ENCODE data around the gene ING3.

ING3 gene

DNA sequence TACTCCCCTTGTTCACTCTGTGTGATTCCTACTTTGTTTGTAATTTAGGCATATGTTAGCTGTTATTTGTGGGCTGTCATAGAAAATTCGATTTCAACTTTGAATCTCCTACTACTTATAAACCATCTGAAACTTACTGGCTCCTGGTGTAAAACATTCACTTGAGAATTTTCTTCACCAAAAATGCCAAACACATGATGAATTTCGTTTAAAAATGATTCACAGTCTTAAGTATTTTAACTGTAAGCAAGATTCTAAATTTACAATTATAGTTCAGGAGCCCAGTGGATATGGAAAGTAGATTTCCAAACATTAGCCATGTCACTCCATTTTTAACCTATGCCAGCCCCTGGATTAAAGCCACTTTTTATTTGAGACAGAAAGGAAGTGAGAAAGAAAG is 41.0 kb downstream of the ING3 start:
- H3K27me3 ChIP-seq (ENCODE audit: control insufficient read depth, insufficient read depth, low read length): peaks cover 23% of the 10 kb centered on the region
- no peak overlapping the region for H3K9ac ChIP-seq (ENCODE audit: low read depth, low read length)
- no peak overlapping the region for H3K4me3 ChIP-seq (ENCODE audit: low read depth, low read length)
- no peaks in the 10 kb centered on the region for H3K9me3 ChIP-seq (ENCODE audit: control insufficient read depth, insufficient read depth, low read length)
- H3K36me3 ChIP-seq (ENCODE audit: control insufficient read depth, insufficient read depth, low read length): no peaks in the 10 kb centered on the region
- peaks cover 10% of the 10 kb centered on the region for H3K4me1 ChIP-seq (ENCODE audit: control insufficient read depth, insufficient read depth, low read length)

DNA sequence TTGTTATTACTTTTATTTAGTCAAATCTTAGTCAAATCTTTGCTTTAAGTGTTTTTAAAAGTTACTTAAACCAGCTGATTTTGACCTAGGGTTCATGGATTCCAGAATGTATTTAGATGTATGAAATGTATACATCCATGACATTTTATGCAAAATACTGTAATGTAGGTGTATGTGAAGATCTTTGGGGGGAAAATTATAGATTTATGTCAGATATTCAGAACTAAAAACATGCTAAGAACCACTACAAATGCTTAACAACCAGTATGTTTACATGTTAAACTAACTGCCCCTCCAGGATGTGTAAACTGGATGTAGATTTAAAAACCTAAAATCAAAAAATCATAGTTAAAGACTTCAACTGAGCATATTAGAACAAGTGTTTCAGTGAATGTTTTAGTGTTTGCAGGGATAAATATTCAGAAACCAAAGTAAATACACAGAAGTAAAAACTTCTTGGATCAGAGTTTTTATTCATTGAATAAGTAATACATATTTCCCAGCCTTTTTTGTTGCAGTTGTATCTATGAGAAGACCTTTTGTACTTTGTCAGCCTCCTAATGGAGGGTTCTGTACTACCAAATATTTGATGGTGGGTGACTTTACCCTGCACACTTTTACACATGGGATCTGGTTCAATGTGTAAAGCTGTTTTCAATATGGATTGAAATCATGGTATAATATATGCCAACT is 41.8 kb downstream of the ING3 start:
- Histone ChIP-seq H3K9me3 (ENCODE audit: control insufficient read depth, insufficient read depth, low read length) (no peaks in the 10 kb centered on the region), H3K9ac (ENCODE audit: low read depth, low read length) (no peak overlapping the region), H3K36me3 (ENCODE audit: control insufficient read depth, insufficient read depth, low read length) (no peaks in the 10 kb centered on the region), H3K27me3 (ENCODE audit: control insufficient read depth, insufficient read depth, low read length) (peaks cover 23% of the 10 kb centered on the region), H3K4me1 (ENCODE audit: control insufficient read depth, insufficient read depth, low read length) (peaks cover 10% of the 10 kb centered on the region), H3K4me3 (ENCODE audit: low read depth, low read length) (no peak overlapping the region)

DNA sequence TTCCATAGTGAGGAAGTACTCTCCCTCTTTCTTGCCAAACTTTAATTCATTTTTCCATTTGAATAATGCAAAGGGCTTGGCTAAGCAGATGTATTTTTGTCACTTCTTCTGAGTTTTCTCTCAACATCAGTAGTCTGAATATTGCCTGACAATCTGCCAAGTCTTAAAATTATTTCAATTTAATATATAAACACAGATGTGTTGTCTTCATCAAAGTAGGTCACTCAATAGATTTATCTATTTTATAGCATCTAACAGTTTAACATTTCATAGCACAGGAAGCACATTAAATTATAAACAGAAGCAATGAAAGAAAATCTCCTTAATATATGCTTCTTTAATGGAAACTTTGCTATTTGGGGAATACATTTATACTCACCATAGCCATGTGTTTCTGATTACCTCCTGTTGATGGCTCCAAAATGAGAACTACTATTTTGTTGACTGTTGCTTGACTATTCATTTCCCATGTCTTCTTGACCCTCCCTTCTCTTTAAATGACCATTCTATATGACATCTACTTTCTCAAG is 42.5 kb downstream of the ING3 start:
- Histone ChIP-seq H3K36me3 (ENCODE audit: control insufficient read depth, insufficient read depth, low read length) (no peaks in the 10 kb centered on the region), H3K4me3 (ENCODE audit: low read depth, low read length) (no peak overlapping the region), H3K9me3 (ENCODE audit: control insufficient read depth, insufficient read depth, low read length) (no peaks in the 10 kb centered on the region)

GRCh38 chr7:120993553-120994191 is 43.1 kb downstream of the ING3 start:
- no peak overlapping the region for H3K4me3 ChIP-seq (ENCODE audit: low read depth, low read length)

More for the DNA sequence above, 42.5 kb downstream of the ING3 start:
- Histone ChIP-seq H3K9ac (ENCODE audit: low read depth, low read length) (no peak overlapping the region), H3K27me3 (ENCODE audit: control insufficient read depth, insufficient read depth, low read length) (peaks cover 19% of the 10 kb centered on the region), H3K4me1 (ENCODE audit: control insufficient read depth, insufficient read depth, low read length) (peaks cover 7% of the 10 kb centered on the region)

DNA sequence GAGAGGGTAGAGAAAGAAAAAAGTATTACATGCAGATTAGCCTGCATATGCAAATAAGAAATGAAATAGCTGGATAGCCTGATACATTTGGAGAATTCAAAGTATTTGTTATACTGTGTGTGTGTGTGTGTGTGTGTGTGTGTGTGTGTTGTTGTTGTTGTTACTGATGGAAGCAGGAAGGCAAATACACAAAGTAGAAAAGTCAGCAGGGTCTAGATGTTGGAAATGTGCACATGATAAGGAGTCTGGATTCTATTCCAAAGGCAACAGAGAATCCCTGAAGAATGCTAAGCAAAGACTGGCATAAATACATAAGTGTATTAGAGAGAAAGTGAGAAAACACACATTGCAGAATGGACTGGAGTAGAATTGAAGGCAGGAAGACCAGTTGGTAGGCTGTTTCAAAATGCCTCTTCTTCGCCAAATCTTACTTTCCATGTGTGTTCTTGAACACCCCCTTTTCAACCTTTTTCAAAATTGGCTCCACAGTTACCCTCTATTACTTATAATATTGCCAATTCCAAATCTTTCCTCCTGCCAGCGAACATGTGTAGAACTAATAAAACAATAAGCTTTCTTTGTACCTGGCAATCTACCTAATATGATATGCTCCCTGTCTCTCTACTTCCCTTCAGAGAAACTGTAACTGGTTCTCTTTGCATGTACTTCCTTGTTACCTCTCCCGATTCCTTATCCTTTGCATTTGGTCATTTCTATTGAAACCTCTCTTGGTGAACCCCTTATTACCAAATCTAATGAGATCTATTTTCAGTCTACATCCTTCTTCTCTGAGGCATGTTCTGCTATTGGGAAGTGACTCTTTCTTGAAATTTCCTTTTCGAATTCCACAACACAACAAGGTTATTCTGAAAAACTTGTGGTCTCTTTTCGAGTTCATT is 44.2 kb downstream of the ING3 start:
- no peak overlapping the region for H3K4me3 ChIP-seq (ENCODE audit: low read depth, low read length)
- no peaks in the 10 kb centered on the region for H3K9me3 ChIP-seq (ENCODE audit: control insufficient read depth, insufficient read depth, low read length)
- H3K36me3 ChIP-seq (ENCODE audit: control insufficient read depth, insufficient read depth, low read length): no peaks in the 10 kb centered on the region
- H3K27me3 ChIP-seq (ENCODE audit: control insufficient read depth, insufficient read depth, low read length): peaks cover 3% of the 10 kb centered on the region
- no peaks in the 10 kb centered on the region for H3K4me1 ChIP-seq (ENCODE audit: control insufficient read depth, insufficient read depth, low read length)
- H3K9ac ChIP-seq (ENCODE audit: low read depth, low read length): no peak overlapping the region

More at GRCh38 chr7:120993553-120994191, 43.1 kb downstream of the ING3 start:
- Histone ChIP-seq H3K36me3 (ENCODE audit: control insufficient read depth, insufficient read depth, low read length) (no peaks in the 10 kb centered on the region), H3K9me3 (ENCODE audit: control insufficient read depth, insufficient read depth, low read length) (no peaks in the 10 kb centered on the region), H3K9ac (ENCODE audit: low read depth, low read length) (no peak overlapping the region), H3K4me1 (ENCODE audit: control insufficient read depth, insufficient read depth, low read length) (peaks cover 4% of the 10 kb centered on the region), H3K27me3 (ENCODE audit: control insufficient read depth, insufficient read depth, low read length) (peaks cover 13% of the 10 kb centered on the region)

- Histone ChIP-seq H3K9ac (ENCODE audit: low read depth, low read length) (no peak overlapping the region), H3K9me3 (ENCODE audit: control insufficient read depth, insufficient read depth, low read length) (no peaks in the 10 kb centered on the region), H3K4me3 (ENCODE audit: low read depth, low read length) (no peak overlapping the region), H3K36me3 (ENCODE audit: control insufficient read depth, insufficient read depth, low read length) (no peaks in the 10 kb centered on the region), H3K4me1 (ENCODE audit: control insufficient read depth, insufficient read depth, low read length) (no peaks in the 10 kb centered on the region), H3K27me3 (ENCODE audit: control insufficient read depth, insufficient read depth, low read length) (no peaks in the 10 kb centered on the region)
These were observed 45.1 kb downstream of the ING3 start for GRCh38 chr7:120995654-120996053.

DNA sequence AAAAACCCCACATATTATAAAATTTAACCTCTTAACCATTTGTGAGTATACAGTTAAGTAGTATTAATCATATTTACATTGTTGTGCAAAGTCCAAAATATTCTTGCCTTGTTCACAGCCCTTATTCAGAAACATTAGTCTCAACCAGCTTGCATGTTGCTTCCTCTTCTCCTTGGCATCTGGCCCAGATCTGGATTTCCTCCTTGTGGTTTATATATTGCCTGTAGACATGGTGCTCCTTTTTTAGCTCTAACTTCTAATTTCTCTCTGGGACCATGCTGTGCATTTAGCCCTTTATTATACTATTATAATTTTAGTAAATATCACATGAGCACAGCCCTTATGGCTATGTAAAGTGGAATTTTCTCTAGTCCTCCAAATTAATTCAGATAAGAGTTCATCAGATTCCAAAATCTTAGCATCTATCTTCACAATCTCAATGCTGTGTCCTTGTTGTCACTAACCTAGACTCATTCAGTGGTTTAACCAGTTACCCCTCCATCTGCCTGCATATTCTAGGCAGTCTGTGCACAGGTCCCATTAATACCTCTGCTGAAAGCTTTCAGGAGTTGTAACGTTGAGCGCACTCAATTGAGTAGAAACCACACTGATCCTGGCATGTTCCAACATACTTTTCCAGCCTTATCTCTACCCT is 45.9 kb downstream of the ING3 start:
- no peaks in the 10 kb centered on the region for H3K27me3 ChIP-seq (ENCODE audit: control insufficient read depth, insufficient read depth, low read length)
- H3K4me1 ChIP-seq (ENCODE audit: control insufficient read depth, insufficient read depth, low read length): no peaks in the 10 kb centered on the region
- H3K36me3 ChIP-seq (ENCODE audit: control insufficient read depth, insufficient read depth, low read length): no peaks in the 10 kb centered on the region
- no peaks in the 10 kb centered on the region for H3K9me3 ChIP-seq (ENCODE audit: control insufficient read depth, insufficient read depth, low read length)
- H3K4me3 ChIP-seq (ENCODE audit: low read depth, low read length): no peak overlapping the region
- no peak overlapping the region for H3K9ac ChIP-seq (ENCODE audit: low read depth, low read length)

- no peaks in the 10 kb centered on the region for H3K9me3 ChIP-seq (ENCODE audit: control insufficient read depth, insufficient read depth, low read length)
- H3K27me3 ChIP-seq (ENCODE audit: control insufficient read depth, insufficient read depth, low read length): no peaks in the 10 kb centered on the region
- H3K4me1 ChIP-seq (ENCODE audit: control insufficient read depth, insufficient read depth, low read length): no peaks in the 10 kb centered on the region
- no peak overlapping the region for H3K4me3 ChIP-seq (ENCODE audit: low read depth, low read length)
- H3K9ac ChIP-seq (ENCODE audit: low read depth, low read length): no peak overlapping the region
- no peaks in the 10 kb centered on the region for H3K36me3 ChIP-seq (ENCODE audit: control insufficient read depth, insufficient read depth, low read length)
These were observed 46.4 kb downstream of the ING3 start for GRCh38 chr7:120996988-120997345.

DNA sequence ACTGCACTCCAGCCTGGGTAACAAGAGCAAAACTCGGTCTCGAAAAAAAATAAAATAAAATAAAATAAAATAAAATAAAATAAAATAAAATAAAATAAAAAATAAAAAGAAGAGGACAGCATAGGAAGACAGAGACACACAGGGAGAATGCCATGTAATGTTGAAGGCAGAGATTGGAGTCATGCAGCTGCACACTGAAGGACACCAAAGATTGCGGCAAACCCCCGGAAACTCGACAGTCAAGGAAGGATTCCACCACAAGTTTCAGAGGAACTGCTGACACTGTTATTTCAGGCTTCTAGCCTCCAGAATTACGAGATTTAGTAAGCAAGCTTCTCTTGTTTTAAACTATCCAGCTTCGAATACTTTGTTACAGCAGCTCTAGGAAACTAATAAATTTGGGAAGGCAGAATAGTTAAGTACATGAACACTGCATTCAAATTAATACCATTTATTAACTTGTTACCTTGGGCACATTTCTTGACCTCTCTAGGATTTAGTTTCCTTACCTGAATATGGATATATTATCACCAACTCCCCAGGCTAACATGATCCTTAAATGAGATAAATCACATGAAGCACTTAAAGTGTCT is 47.4 kb downstream of the ING3 start:
- Histone ChIP-seq H3K4me3 (ENCODE audit: low read depth, low read length) (no peak overlapping the region), H3K9me3 (ENCODE audit: control insufficient read depth, insufficient read depth, low read length) (no peaks in the 10 kb centered on the region), H3K4me1 (ENCODE audit: control insufficient read depth, insufficient read depth, low read length) (no peaks in the 10 kb centered on the region), H3K9ac (ENCODE audit: low read depth, low read length) (no peak overlapping the region), H3K27me3 (ENCODE audit: control insufficient read depth, insufficient read depth, low read length) (no peaks in the 10 kb centered on the region), H3K36me3 (ENCODE audit: control insufficient read depth, insufficient read depth, low read length) (no peaks in the 10 kb centered on the region)

DNA sequence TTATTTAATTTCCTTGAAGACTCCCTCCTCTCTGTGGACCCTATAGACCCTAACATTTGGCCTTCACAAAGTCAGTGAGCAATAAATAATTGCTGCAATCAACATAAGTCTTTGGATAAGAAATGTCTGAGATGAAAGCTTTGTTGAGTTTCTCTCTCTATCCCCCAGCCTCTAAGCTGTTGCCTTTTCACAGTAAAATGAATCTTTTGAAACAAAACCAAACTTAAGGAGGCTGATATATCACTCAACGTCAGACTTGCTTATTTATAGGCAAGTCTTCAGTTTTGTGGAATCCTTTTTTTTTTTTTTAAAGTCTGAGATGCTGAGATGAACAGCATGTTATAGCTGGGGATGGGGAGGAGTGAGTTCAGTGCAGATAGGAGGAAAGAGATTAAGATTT is 47.9 kb downstream of the ING3 start:
- H3K9me3 ChIP-seq (ENCODE audit: control insufficient read depth, insufficient read depth, low read length): no peaks in the 10 kb centered on the region
- no peaks in the 10 kb centered on the region for H3K36me3 ChIP-seq (ENCODE audit: control insufficient read depth, insufficient read depth, low read length)
- H3K4me3 ChIP-seq (ENCODE audit: low read depth, low read length): no peak overlapping the region
- no peak overlapping the region for H3K9ac ChIP-seq (ENCODE audit: low read depth, low read length)
- no peaks in the 10 kb centered on the region for H3K27me3 ChIP-seq (ENCODE audit: control insufficient read depth, insufficient read depth, low read length)
- no peaks in the 10 kb centered on the region for H3K4me1 ChIP-seq (ENCODE audit: control insufficient read depth, insufficient read depth, low read length)

- no peak overlapping the region for H3K9ac ChIP-seq (ENCODE audit: low read depth, low read length)
These were observed 48.5 kb downstream of the ING3 start for GRCh38 chr7:120998996-120999565.

More at GRCh38 chr7:120998996-120999565, 48.5 kb downstream of the ING3 start:
- Histone ChIP-seq H3K4me3 (ENCODE audit: low read depth, low read length) (no peak overlapping the region), H3K36me3 (ENCODE audit: control insufficient read depth, insufficient read depth, low read length) (no peaks in the 10 kb centered on the region), H3K27me3 (ENCODE audit: control insufficient read depth, insufficient read depth, low read length) (no peaks in the 10 kb centered on the region), H3K9me3 (ENCODE audit: control insufficient read depth, insufficient read depth, low read length) (no peaks in the 10 kb centered on the region), H3K4me1 (ENCODE audit: control insufficient read depth, insufficient read depth, low read length) (no peaks in the 10 kb centered on the region)

Data from iPS-15b (cell line).